PC-3 (cell line): Measurements from ENCODE around the gene BBS7. TPM values are rescaled to one million over a fixed set of nuclear protein-coding genes. Genes with fewer than 3 reads are reported as not detected.

ENCODE experiments used
- ATAC-seq: fragments of 200-7000 bp; cut with Tn5 transposase; 2 replicates; pipeline ENCODE4 v1.9.1; 2020; ENCODE audit warnings: mild to moderate bottlenecking, moderate library complexity
- BruUV-seq: library from RNA; stranded (reverse); fragments of 400-500 nt; replicated peaks from 2 replicates; lab custom pipeline; 2021; lab: Mats Ljungman, UMichigan
- CTCF ChIA-PET: fragments of 300-600 bp; sonication (Branson Sonifier 250); formaldehyde crosslinking; loops from one replicate; lab custom pipeline; 2022; ENCODE audit warnings: antibody characterized with exemption; lab: Charles Lee
- POLR2A ChIA-PET: fragments of 300-600 bp; sonication (Branson Sonifier 250); formaldehyde crosslinking; loops from one replicate; lab custom pipeline; 2022; ENCODE audit warnings: antibody characterized with exemption; ENCODE audit not compliant: unreplicated experiment; lab: Charles Lee
- DNase-seq: peaks from one replicate; pipeline ENCODE4 v3.0.0-alpha.2; 2015
- H2AFZ ChIP-seq: fragments of 300-600 bp; sonication (generic); 2 replicates; pipeline ENCODE4 v1.6.0; 2016; ENCODE audit warnings: antibody characterized with exemption, low read length
- H3F3A ChIP-seq: fragments of 300-600 bp; sonication (generic); one replicate; pipeline ENCODE4 v1.6.0; 2017; ENCODE audit warnings: antibody characterized with exemption, low read length, control low read depth, mild to moderate bottlenecking; ENCODE audit not compliant: unreplicated experiment
- H3K27ac ChIP-seq: fragments of 300-600 bp; sonication (generic); 2 replicates; pipeline ENCODE4 v1.5.1; 2016; ENCODE audit warnings: mild to moderate bottlenecking, low read length
- H3K27me3 ChIP-seq: fragments of 300-600 bp; sonication (generic); 2 replicates; pipeline ENCODE4 v1.6.1; 2016; ENCODE audit warnings: low read length, mixed read lengths
- H3K36me3 ChIP-seq: fragments of 300-600 bp; sonication (generic); 2 replicates; pipeline ENCODE4 v1.6.1; 2016; ENCODE audit warnings: low read depth, mixed run types, low read length, mixed read lengths
- H3K4me1 ChIP-seq: fragments of 300-600 bp; sonication (generic); 2 replicates; pipeline ENCODE4 v1.5.1; 2016; ENCODE audit warnings: low read length; ENCODE audit not compliant: insufficient read depth
- H3K4me2 ChIP-seq: fragments of 300-600 bp; sonication (generic); 2 replicates; pipeline ENCODE4 v1.6.0; 2016; ENCODE audit warnings: low read length
- H3K4me3 ChIP-seq: fragments of 300-600 bp; sonication (generic); 2 replicates; pipeline ENCODE4 v1.5.1; 2016; ENCODE audit warnings: mild to moderate bottlenecking, low read length, mixed read lengths
- H3K79me2 ChIP-seq: fragments of 300-600 bp; sonication (generic); 2 replicates; pipeline ENCODE4 v1.6.1; 2017; ENCODE audit warnings: low read length, mixed read lengths
- H3K9ac ChIP-seq: fragments of 300-600 bp; sonication (generic); 2 replicates; pipeline ENCODE4 v1.6.0; 2016; ENCODE audit warnings: mild to moderate bottlenecking, low read length
- H3K9me2 ChIP-seq: fragments of 300-600 bp; sonication (generic); replicated peaks from 2 replicates; pipeline ENCODE4 v1.6.1; 2016; ENCODE audit warnings: mixed run types, low read length, mixed read lengths
- H3K9me3 ChIP-seq: fragments of 300-600 bp; sonication (generic); 2 replicates; pipeline ENCODE4 v1.6.1; 2016; ENCODE audit warnings: low read length, mixed read lengths
- H4K20me1 ChIP-seq: fragments of 300-600 bp; sonication (generic); 2 replicates; pipeline ENCODE4 v1.6.1; 2016; ENCODE audit warnings: low read length, mixed read lengths
- CTCF ChIP-seq: fragments of 300-600 bp; sonication (generic); conservative IDR thresholded peaks from 2 replicates; pipeline ENCODE4 v1.5.1; 2017; ENCODE audit warnings: antibody characterized with exemption, low read depth, mild to moderate bottlenecking, low read length
- EZH2 ChIP-seq: fragments of 300-600 bp; sonication (generic); IDR thresholded peaks from one replicate; pipeline ENCODE4 v1.6.1; 2017; ENCODE audit warnings: antibody characterized with exemption, mild to moderate bottlenecking, low read length; ENCODE audit not compliant: unreplicated experiment
- EZH2phosphoT487 ChIP-seq: fragments of 300-600 bp; sonication (generic); IDR thresholded peaks from 2 replicates; pipeline ENCODE4 v1.6.1; 2018; ENCODE audit warnings: mild to moderate bottlenecking, antibody characterized with exemption, low read length, borderline replicate concordance
- intact Hi-C: fragments of 100-400 bp; cut with micrococcal nuclease; formaldehyde crosslinking; loops from 2 replicates; pipeline ENCODE4 v1.9.0; 2023
- total RNA-seq: library from RNA; depleted of rRNA; stranded (reverse); fragments of >200 nt; gene quantifications from 2 replicates; pipeline ENCODE4 v1.2.3, GENCODE V29; 2014

Gene BBS7
- total RNA-seq, 1 experiment from 2014 or later: 10.1 TPM

DNA sequence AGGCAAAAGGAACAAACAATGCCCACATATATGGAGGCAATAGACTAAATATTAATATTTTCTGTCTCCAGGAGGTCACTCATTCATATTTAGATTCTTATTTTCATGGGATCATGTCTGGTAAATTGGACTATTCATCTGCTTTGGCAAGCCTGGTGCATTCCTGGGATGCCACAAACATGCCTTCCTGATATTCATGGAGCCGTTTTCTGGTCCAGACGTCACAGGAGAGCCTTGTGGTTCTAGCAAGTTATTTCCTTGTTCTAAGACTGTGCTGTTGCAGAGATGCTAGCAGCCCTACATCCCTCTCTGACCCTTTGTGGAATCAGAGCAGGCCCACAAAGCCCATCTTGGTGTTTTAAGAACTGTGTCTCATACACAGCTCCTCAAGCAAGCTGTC is 85.3 kb downstream of the BBS7 start:
- H3K9me2 ChIP-seq: no peaks in the 10 kb centered on the region
- no peak overlapping the region for H3K4me3 ChIP-seq
- no peaks in the 10 kb centered on the region for H3K36me3 ChIP-seq
- H3K4me1 ChIP-seq: peaks cover 25% of the 10 kb centered on the region
- ChIA-PET CTCF (no interaction called here), POLR2A (no interaction called here)
- H3K27ac ChIP-seq: peak overlapping the region; percentile 48
- intact Hi-C loops: no loop called here
- BruUV-seq: no TSS peak
- ATAC-seq (peak; percentile 92), DNase-seq (peak; percentile 77)
- TF ChIP-seq CTCF: no peak
- no peak overlapping the region for H3K9ac ChIP-seq
- H3F3A ChIP-seq: no peaks in the 10 kb centered on the region
- H2AFZ ChIP-seq: peak overlapping the region; percentile 18; the same call in 1 of the 2 replicates
- no peaks in the 10 kb centered on the region for H4K20me1 ChIP-seq
- H3K9me3 ChIP-seq: no peaks in the 10 kb centered on the region
- H3K4me2 ChIP-seq: 0 out of 2 replicates have a peak overlapping the region, but pooled peaks have one; percentile 28
- no peaks in the 10 kb centered on the region for H3K79me2 ChIP-seq
- no peaks in the 10 kb centered on the region for H3K27me3 ChIP-seq

DNA sequence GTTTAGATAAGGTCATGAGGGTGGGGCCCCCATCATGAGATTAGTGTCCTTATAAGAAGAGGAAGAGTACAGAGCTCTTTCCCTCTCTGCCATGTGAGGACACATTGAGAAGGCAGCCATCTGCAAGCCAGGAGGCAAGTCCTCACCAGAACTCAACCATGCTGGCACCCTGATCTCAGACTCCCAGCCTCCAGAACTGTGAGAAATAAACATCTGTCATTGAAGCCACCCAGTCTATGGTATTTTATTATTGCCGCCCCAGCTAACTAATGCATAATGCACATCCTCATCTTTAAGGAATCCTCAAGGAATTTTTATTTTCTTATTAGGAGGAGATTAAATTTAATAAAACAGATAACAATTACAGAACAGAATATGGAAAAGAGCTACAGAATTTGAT is 85.9 kb downstream of the BBS7 start:
- Histone ChIP-seq H3K27me3 (no peaks in the 10 kb centered on the region), H3K27ac (peak overlapping the region; percentile 25; the same call in 1 of the 2 replicates), H3F3A (no peaks in the 10 kb centered on the region), H3K79me2 (no peaks in the 10 kb centered on the region), H3K36me3 (no peaks in the 10 kb centered on the region), H4K20me1 (no peaks in the 10 kb centered on the region), H3K9me2 (no peaks in the 10 kb centered on the region), H3K9ac (no peak overlapping the region), H2AFZ (no peak overlapping the region), H3K9me3 (no peaks in the 10 kb centered on the region), H3K4me3 (no peak overlapping the region), H3K4me1 (peaks cover 21% of the 10 kb centered on the region), H3K4me2 (0 out of 2 replicates have a peak overlapping the region, but pooled peaks have one; percentile 28)
- DNase-seq (no peak), ATAC-seq (no peak)
- no TSS peak for BruUV-seq
- CTCF ChIA-PET: no interaction called here
- TF ChIP-seq EZH2: no peak
- intact Hi-C loops: no loop called here
- POLR2A ChIA-PET: no interaction called here

DNA sequence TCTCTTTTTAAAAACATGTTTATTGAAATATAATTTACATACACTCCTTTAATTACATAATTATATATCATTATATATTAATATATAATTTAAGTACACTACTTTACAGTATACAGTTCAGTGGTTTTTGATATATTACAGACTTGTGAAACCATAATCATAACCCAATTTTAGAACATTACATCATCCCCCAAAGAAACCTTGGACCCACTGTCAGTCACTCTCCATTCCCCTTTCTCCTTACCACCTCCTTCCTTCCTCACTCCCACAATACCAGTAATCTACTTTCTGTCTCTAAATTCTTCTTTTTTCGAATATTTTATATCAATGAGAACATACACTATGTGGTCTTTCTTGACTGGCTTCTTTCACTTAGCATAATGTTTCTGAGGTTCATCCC is 87.1 kb downstream of the BBS7 start:
- Histone ChIP-seq H3K27ac (no peak overlapping the region), H3K27me3 (no peaks in the 10 kb centered on the region), H3K4me2 (no peak overlapping the region), H3K4me1 (peaks cover 14% of the 10 kb centered on the region), H2AFZ (no peak overlapping the region), H3K4me3 (no peak overlapping the region), H3K79me2 (no peaks in the 10 kb centered on the region), H3K9me3 (no peaks in the 10 kb centered on the region), H3K9me2 (no peaks in the 10 kb centered on the region), H4K20me1 (no peaks in the 10 kb centered on the region), H3F3A (no peaks in the 10 kb centered on the region), H3K36me3 (no peaks in the 10 kb centered on the region), H3K9ac (no peak overlapping the region)
- TF ChIP-seq EZH2 (no peak), EZH2phosphoT487 (no peak), CTCF (no peak)
- ATAC-seq: no peak
- BruUV-seq: no TSS peak
- intact Hi-C loops: no loop called here
- ChIA-PET CTCF (no interaction called here), POLR2A (no interaction called here)
- DNase-seq: no peak
